ENCODE data around the gene MTURN.
"Not testable (repeated sequence)": the region's sequence is repeated elsewhere in the genome, so short reads cannot be mapped to it uniquely, and the experiment has no call there.

Gene MTURN

GRCh38 chr7:30181736-30182522 lies 47.1 kb downstream of the MTURN start:
- peak; percentile 89 for DNase-seq

GRCh38 chr7:30182814-30183213 lies 48.0 kb downstream of the MTURN start:
- DNase-seq: no peak

GRCh38 chr7:30183749-30184369 lies 49.1 kb downstream of the MTURN start:
- peak; percentile 76 for DNase-seq

- peak; percentile 98 for DNase-seq
Measured at GRCh38 chr7:30184791-30185487, 50.2 kb downstream of the MTURN start.

- DNase-seq: no peak
Measured at GRCh38 chr7:30185496-30185895, 50.7 kb downstream of the MTURN start.

- no peak for DNase-seq
Measured at GRCh38 chr7:30186725-30187124, 51.9 kb downstream of the MTURN start.

GRCh38 chr7:30187513-30187912 lies 52.7 kb downstream of the MTURN start:
- no peak for DNase-seq

GRCh38 chr7:30188381-30188780 lies 53.6 kb downstream of the MTURN start:
- DNase-seq: not testable (repeated sequence)

GRCh38 chr7:30188811-30189210 lies 54.0 kb downstream of the MTURN start:
- peak; percentile 65 for DNase-seq

- DNase-seq: no peak
Measured at GRCh38 chr7:30191809-30192208, 57.0 kb downstream of the MTURN start.

GRCh38 chr7:30193336-30193943 lies 58.7 kb downstream of the MTURN start:
- no peak for DNase-seq

GRCh38 chr7:30196408-30196807 lies 61.6 kb downstream of the MTURN start:
- DNase-seq: no peak

- no peak for DNase-seq
Measured at GRCh38 chr7:30197438-30197837, 62.7 kb downstream of the MTURN start.

GRCh38 chr7:30199271-30199670 lies 64.5 kb downstream of the MTURN start:
- DNase-seq: no peak

GRCh38 chr7:30200591-30200990 lies 65.8 kb downstream of the MTURN start:
- peak; percentile 97 for DNase-seq

- peak; percentile 79 for DNase-seq
Measured at GRCh38 chr7:30201161-30201666, 66.4 kb downstream of the MTURN start.

- no peak for DNase-seq
Measured at GRCh38 chr7:30201921-30202320, 67.1 kb downstream of the MTURN start.

- DNase-seq: no peak
Measured at GRCh38 chr7:30202671-30203070, 67.9 kb downstream of the MTURN start.

- peak; percentile 55 for DNase-seq
Measured at GRCh38 chr7:30206491-30206890, 71.7 kb downstream of the MTURN start.

GRCh38 chr7:30206942-30207341 lies 72.2 kb downstream of the MTURN start:
- DNase-seq: no peak

GRCh38 chr7:30207376-30207775 lies 72.6 kb downstream of the MTURN start:
- DNase-seq: no peak

- DNase-seq: no peak
Measured at GRCh38 chr7:30209951-30210350, 75.2 kb downstream of the MTURN start.

Data from NCI-H446 treated with DMSO at 0.1 percent for 48 hours (cell line).